Measurements from ENCODE around the gene EYS.

The EYS gene

GRCh38 chr6:64817525-64817924, 889.5 kb downstream of the EYS start:
- DNase-seq (ENCODE audit: low read depth), result no peak

DNA sequence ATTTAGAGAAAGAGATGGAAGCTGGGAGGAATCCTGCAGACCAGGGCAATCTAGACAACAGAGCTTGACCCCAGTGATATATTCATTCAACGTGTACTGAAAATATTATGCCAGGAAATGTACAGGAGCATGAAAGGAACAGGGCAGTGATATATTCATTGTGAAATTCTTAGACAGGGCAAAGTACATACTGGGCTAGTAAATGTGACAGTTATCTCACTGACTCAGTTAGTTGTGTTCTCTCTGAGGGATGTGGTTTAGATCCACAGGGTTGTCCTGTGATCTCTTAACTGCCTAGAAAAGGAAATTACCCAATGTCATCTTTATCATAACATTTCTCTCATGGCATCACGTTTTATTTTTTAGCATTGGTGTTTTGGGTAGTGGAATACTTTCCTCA, 891.3 kb downstream of the EYS start:
- no peak for DNase-seq (ENCODE audit: low read depth)

DNA sequence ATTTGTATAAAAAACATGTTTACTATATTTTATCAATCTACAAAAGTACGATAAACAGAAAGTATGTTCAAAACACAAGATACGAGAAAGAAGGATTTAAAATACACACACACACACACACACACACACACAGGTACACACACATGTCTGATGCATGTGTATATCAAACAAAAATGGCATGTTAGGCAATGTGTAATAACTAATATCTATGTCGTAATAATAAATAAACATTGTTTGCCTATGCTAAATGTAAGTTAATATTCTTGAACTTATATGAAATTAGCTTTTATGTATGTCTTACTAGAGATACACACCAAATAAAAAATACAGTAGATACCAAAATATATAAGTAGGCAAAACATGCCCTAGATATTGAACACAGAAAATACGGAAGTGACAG, 894.9 kb downstream of the EYS start:
- no peak for DNase-seq (ENCODE audit: low read depth)

DNA sequence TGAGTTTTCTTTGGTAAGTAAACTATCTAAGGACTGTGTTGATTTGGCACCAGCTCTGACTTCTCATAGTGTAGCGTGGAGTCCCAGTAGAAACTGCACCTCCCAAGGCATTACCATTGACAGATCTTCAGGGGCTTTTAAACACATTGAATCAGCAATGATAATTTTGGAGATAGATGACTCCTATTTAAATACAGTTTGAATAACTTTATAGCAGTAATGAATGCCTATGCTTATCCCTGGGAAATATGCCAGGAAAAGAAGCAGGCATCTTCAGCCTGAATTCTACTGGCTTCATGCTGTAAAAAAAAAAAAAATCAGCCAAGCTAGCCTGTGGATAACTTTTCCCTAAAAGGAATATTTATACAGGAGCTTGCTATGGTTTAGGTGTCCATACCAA, 895.9 kb downstream of the EYS start:
- no peak for DNase-seq (ENCODE audit: low read depth)

DNA sequence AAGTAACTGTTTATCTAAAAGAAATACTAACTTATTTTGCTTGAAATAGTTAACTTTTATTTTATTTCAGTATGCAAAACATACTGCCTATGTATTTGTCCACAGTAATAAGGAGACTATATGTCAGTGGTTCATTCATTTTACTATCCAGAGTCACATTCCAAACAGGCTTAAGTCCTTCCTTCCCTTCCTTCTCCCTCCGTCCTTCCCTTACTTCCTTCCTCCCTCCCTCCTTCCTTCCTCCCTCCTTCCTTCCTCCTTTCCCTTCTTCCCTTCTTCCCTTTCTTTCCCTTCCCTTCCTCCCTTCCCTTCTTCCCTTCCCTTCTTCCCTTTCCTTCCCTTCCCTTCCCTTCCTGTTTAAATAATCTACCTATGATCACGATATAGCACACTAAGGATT, 899.2 kb downstream of the EYS start:
- DNase-seq (ENCODE audit: low read depth), result no peak

GRCh38 chr6:64803470-64804166, 903.4 kb downstream of the EYS start:
- DNase-seq (ENCODE audit: low read depth), result no peak

DNA sequence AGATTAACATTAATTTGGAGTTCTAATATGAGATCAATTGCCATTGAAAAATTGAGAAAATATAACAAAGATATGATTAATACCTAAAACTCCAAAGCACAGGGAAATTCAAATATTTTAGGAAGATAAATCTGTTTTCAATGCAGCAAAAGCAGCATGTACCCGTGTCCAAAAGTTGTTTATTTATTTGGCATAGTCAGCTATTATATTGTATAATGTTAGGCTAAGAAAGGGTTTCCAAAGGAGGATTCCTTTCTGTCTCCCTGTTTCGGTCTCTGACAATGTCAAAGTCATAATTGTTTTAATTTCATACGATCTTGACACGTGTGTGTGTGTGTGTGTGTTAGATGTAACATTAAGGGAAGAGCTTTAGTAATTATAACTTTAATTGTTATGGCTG, 914.5 kb downstream of the EYS start:
- no peak for DNase-seq (ENCODE audit: low read depth)

DNA sequence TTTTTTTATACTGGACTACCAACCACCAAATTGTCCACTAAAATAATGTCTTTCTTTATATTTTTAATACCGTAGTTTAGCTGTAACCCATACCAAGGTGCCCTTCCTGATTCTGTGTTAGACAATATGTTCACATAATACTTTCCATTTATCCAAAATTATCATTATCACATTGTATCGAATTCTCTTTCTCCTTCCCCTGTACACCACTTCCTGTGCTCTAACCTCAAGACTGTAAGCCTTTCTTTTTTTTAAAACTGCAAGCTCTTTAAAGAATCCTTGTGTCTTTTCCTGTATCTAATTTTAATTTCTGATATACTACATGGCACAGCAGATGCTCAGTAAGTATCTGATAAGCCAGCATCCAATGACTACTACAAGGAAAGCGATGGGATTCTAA, 917.5 kb downstream of the EYS start:
- no peak for DNase-seq (ENCODE audit: low read depth)

DNA sequence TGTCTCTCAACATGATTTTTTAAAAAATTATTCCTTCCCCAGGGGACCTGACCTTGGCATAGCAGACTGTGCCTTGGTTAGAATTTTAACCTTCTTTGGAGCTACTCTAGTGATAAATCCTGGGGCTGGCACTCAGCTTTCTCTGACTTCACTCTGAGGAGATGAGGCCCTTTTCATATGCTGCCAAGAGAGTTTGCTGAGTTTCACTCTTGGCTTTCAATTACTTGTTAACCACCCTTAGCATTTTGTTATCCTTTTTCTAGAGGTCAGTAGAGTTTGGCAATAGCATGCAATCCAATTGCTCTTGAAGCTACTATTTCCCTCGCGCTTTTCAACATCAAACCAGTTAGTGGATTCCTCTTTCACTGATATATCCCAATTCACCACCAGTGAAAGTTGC, 920.3 kb downstream of the EYS start:
- DNase-seq (ENCODE audit: low read depth), result no peak

GRCh38 chr6:64782877-64783276, 924.1 kb downstream of the EYS start:
- DNase-seq (ENCODE audit: low read depth), result no peak

GRCh38 chr6:64777941-64778785, 928.9 kb downstream of the EYS start:
- no peak for DNase-seq (ENCODE audit: low read depth)

GRCh38 chr6:64776359-64776758, 930.7 kb downstream of the EYS start:
- no peak for DNase-seq (ENCODE audit: low read depth)

DNA sequence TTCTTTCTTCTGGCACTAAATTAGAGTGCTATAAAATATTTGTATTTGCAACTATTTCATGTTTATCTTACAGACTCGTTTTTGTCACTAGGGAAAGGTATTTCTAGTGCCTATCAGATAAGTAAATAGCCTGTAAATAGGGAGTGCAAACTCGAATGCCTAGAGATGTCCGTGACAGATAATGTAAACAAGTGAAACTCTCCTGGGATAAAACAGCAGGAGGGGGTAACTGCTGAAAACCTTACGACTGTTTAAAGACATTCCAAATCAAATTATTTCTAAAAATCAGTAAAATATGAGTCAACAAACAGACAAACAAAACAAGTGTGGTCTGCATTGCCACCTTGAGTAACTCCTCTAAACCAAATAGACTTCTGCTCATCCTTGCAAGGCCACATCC, 932.1 kb downstream of the EYS start:
- no peak for DNase-seq (ENCODE audit: low read depth)

DNA sequence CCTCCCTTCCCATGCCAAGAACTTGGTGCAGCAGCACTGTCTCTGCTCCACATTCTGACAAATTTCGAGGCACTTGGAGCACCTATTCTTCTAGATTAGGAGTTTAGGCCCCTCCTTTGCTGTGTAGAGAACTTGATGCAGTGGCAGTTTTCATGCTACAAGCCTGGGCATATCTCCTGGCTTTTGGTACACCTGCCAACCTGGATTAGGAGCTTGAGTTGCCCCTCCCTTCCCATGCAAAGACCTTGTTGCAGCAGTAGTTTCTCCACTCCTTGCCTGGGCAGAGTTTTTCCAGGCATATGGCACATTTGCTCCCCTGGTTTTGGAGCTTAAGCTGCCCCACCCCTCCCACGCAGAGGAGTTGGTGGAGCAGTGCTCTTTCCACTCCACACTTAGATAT, 956.1 kb downstream of the EYS start:
- no peak for DNase-seq (ENCODE audit: low read depth)

- no peak for DNase-seq (ENCODE audit: low read depth)
These were observed 969.6 kb downstream of the EYS start for GRCh38 chr6:64737418-64737817.

DNA sequence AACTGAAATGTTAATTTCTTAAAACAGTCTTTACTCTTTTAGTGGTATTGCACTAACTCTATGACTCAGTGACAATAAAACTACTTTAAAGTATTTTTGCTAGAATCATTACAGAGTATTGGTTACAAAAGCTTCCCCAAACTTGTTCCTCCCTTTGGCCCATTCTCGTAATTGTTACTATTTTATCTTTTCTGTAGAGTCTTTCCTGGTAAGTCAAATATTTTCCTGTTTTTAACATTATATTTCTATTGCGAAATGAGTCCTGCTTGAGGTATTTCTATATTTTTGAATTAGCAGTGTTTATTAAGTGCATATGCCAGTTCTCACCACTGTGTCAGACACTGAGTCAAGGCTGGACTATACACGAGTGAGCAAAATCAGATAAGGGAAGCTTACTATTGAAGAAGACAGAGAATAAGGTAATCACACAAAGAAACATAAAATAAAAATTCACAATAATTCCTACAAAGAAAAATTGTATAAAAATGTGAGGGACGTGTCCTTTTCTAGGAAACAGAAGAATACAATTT, 970.5 kb downstream of the EYS start:
- DNase-seq (ENCODE audit: low read depth), result no peak

- DNase-seq (ENCODE audit: low read depth), result no peak
These were observed 973.6 kb downstream of the EYS start for GRCh38 chr6:64733433-64733832.

DNA sequence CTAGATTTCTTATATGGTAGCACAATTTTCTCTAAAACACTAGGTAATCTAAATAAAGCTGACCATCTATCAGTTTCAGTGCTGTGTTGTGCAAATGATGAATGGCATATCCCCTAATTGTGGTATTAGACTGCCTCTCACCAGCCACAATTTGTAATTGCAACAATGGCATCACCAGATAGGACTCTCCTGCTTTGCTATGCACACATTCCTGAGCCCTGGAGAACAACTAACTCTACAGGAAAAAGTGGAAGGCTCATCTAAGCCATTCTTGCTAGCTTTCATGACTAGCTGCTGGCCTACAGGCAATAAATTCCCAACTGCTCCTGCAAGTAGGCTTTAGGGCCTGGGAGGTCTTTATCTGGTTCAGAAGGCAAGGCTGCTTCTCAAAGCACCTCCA, 974.1 kb downstream of the EYS start:
- DNase-seq (ENCODE audit: low read depth), result no peak

GRCh38 chr6:64729522-64729921, 977.5 kb downstream of the EYS start:
- DNase-seq (ENCODE audit: low read depth), result no peak

- no peak for DNase-seq (ENCODE audit: low read depth)
These were observed 980.0 kb downstream of the EYS start for GRCh38 chr6:64727075-64727474.

- no peak for DNase-seq (ENCODE audit: low read depth)
These were observed 982.9 kb downstream of the EYS start for GRCh38 chr6:64724091-64724490.

GRCh38 chr6:64723327-64724058, 983.5 kb downstream of the EYS start:
- no peak for DNase-seq (ENCODE audit: low read depth)

DNA sequence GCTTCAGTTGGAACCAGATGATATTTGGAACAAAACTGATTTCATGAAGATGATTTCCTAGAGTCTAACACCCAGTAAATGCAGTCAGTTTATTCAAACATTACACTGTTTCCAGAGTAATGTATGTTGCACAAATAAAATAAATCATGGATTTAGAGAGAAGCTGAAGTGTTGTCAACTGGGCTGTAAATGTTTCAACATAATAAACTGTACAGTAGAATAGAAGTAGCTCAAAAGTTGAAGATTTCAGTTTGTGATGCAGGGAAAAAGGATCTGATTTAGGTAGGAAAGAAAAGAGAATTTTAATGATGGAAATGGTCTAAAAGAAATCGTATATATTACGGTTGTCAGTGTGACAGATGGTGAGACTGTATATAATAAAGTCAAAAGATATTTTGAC, 985.2 kb downstream of the EYS start:
- no peak for DNase-seq (ENCODE audit: low read depth)

Data from HS-27A (cell line).